H1 (cell line): ENCODE data around the gene KIF26B. TPM values are rescaled to one million over a fixed set of nuclear protein-coding genes. Genes with fewer than 3 reads are reported as not detected.

Experiments
- CTCF ChIA-PET: fragments of 300-600 bp; sonication (Branson Sonifier 250); formaldehyde crosslinking; loops from one replicate; lab custom pipeline; 2021; ENCODE audit not compliant: partially characterized antibody; lab: Charles Lee
- POLR2A ChIA-PET: fragments of 300-600 bp; sonication (Branson Sonifier 250); formaldehyde crosslinking; loops from one replicate; lab custom pipeline; 2021; ENCODE audit warnings: inconsistent platforms; ENCODE audit not compliant: partially characterized antibody; lab: Charles Lee
- DNase-seq, 2 experiments: peaks; one replicate each; pipeline versions ENCODE4 v3.0.0 to v3.0.0-alpha.2; 2010 to 2022; ENCODE audit warnings: low spot score in 2 of 2, low read depth in 1 of 2, mixed read lengths in 1 of 2
- FAIRE-seq: peaks from 2 replicates; lab custom pipeline; 2011; peaks lifted over from hg19 to GRCh38; lab: Jason Lieb, UNC
- H2AFZ ChIP-seq: 2 replicates; pipeline ENCODE4 v1.8.1; 2012; ENCODE audit warnings: low read length, inconsistent platforms
- H2AK5ac ChIP-seq: 2 replicates; pipeline ENCODE4 v1.6.1; 2013; ENCODE audit warnings: low read depth, low read length
- H2BK120ac ChIP-seq: replicated peaks from 2 replicates; pipeline ENCODE3; 2013; ENCODE audit warnings: low read depth, low read length, inconsistent platforms
- H2BK12ac ChIP-seq: 2 replicates; pipeline ENCODE4 v1.6.1; 2013; ENCODE audit warnings: low read depth, low read length
- H2BK15ac ChIP-seq: 2 replicates; pipeline ENCODE4 v1.6.1; 2013; ENCODE audit warnings: low read length
- H2BK20ac ChIP-seq: 2 replicates; pipeline ENCODE4 v1.6.1; 2013; ENCODE audit warnings: low read length
- H2BK5ac ChIP-seq: 2 replicates; pipeline ENCODE4 v1.6.1; 2013; ENCODE audit warnings: low read depth, low read length
- H3K14ac ChIP-seq: 2 replicates; pipeline ENCODE4 v1.6.1; 2013; ENCODE audit warnings: inconsistent platforms; ENCODE audit not compliant: insufficient read length
- H3K18ac ChIP-seq: 2 replicates; pipeline ENCODE4 v1.6.1; 2013; ENCODE audit warnings: low read length; ENCODE audit errors: extremely low read depth
- H3K23ac ChIP-seq: 2 replicates; pipeline ENCODE4 v1.6.1; 2013; ENCODE audit warnings: inconsistent platforms; ENCODE audit not compliant: insufficient read length
- H3K23me2 ChIP-seq: 2 replicates; pipeline ENCODE4 v1.6.1; 2013; ENCODE audit warnings: low read depth, low read length
- H3K27ac ChIP-seq: 2 replicates; pipeline ENCODE4 v1.6.1; 2011; ENCODE audit warnings: low read depth, low read length, inconsistent platforms
- H3K27me3 ChIP-seq, 4 experiments: replicated peaks in 1 of 4; 1 replicate in 1 of 4; 2 replicates in 3 of 4; pipeline versions ENCODE4 v1.6.1 to v1.8.1; 2011 to 2013; ENCODE audit warnings: low read length in 3 of 4, mild to moderate bottlenecking in 3 of 4, inconsistent platforms in 2 of 4, mixed read lengths in 2 of 4, moderate library complexity in 1 of 4; ENCODE audit not compliant: control insufficient read depth in 3 of 4, insufficient read depth in 3 of 4; ENCODE audit errors: extremely low read depth in 1 of 4
- H3K36me3 ChIP-seq, 4 experiments: 2 replicates each; pipeline versions ENCODE4 v1.6.1 to v1.8.1; 2011 to 2013; ENCODE audit warnings: mild to moderate bottlenecking in 4 of 4, low read length in 3 of 4, moderate library complexity in 2 of 4, control low read depth in 1 of 4, inconsistent platforms in 1 of 4; ENCODE audit not compliant: insufficient read depth in 4 of 4, control insufficient read depth in 2 of 4
- H3K4ac ChIP-seq: replicated peaks from 2 replicates; pipeline ENCODE3; 2013; ENCODE audit warnings: low read length, low read depth, mixed read lengths, inconsistent platforms; ENCODE audit not compliant: insufficient read length
- H3K4me1 ChIP-seq, 4 experiments: replicated peaks in 1 of 4; 1 replicate in 1 of 4; 2 replicates in 3 of 4; pipeline versions ENCODE4 v1.6.1 to v1.8.1; 2011 to 2013; ENCODE audit warnings: low read length in 3 of 4, inconsistent platforms in 2 of 4, mixed read lengths in 1 of 4; ENCODE audit not compliant: insufficient read depth in 4 of 4, control insufficient read depth in 3 of 4
- H3K4me2 ChIP-seq, 2 experiments: 2 replicates each; pipeline versions ENCODE4 v1.6.1 to v1.8.1; 2011 to 2013; ENCODE audit warnings: low read depth in 2 of 2, low read length in 2 of 2, control low read depth in 1 of 2, inconsistent platforms in 1 of 2, mild to moderate bottlenecking in 1 of 2; ENCODE audit not compliant: insufficient read depth in 1 of 2
- H3K4me3 ChIP-seq, 4 experiments: fragments of 200-600, 300-600 bp in 1 of 4; sonication (generic), shearing (Covaris generic), sonication (Bioruptor Twin) in 1 of 4; 2 replicates each; pipeline versions ENCODE4 v1.5.1 to v1.8.1; 2011 to 2016; ENCODE audit warnings: low read length in 4 of 4, low read depth in 3 of 4, control low read depth in 2 of 4, inconsistent platforms in 2 of 4, mild to moderate bottlenecking in 2 of 4, mixed read lengths in 1 of 4, moderate library complexity in 1 of 4; ENCODE audit not compliant: insufficient read depth in 2 of 4; ENCODE audit errors: extremely low read depth in 1 of 4
- H3K56ac ChIP-seq: replicated peaks from 2 replicates; pipeline ENCODE3; 2013; ENCODE audit warnings: low read depth, mild to moderate bottlenecking, mixed read lengths, low read length, inconsistent platforms; ENCODE audit not compliant: insufficient read length
- H3K79me1 ChIP-seq: 2 replicates; pipeline ENCODE4 v1.6.1; 2013; ENCODE audit warnings: low read depth, low read length, control low read depth
- H3K79me2 ChIP-seq, 2 experiments: 2 replicates each; pipeline versions ENCODE4 v1.6.1 to v1.8.1; 2012 to 2013; ENCODE audit warnings: low read length in 2 of 2, mild to moderate bottlenecking in 2 of 2, inconsistent platforms in 1 of 2; ENCODE audit not compliant: insufficient read depth in 2 of 2, control insufficient read depth in 1 of 2
- H3K9ac ChIP-seq, 4 experiments: replicated peaks in 1 of 4; 1 replicate in 1 of 4; 2 replicates in 3 of 4; pipeline versions ENCODE4 v1.6.1 to v1.8.1; 2011 to 2013; ENCODE audit warnings: low read depth in 3 of 4, low read length in 3 of 4, control low read depth in 2 of 4, mild to moderate bottlenecking in 2 of 4, moderate library complexity in 2 of 4, inconsistent platforms in 1 of 4; ENCODE audit errors: extremely low read depth in 1 of 4
- H3K9me3 ChIP-seq, 2 experiments: 2 replicates each; pipeline versions ENCODE4 v1.6.1 to v1.8.1; 2012 to 2013; ENCODE audit warnings: mild to moderate bottlenecking in 2 of 2, moderate library complexity in 2 of 2, control low read depth in 1 of 2, inconsistent platforms in 1 of 2, low read depth in 1 of 2, low read length in 1 of 2, mixed read lengths in 1 of 2; ENCODE audit not compliant: insufficient read depth in 2 of 2
- H4K20me1 ChIP-seq, 2 experiments: replicated peaks in 1 of 2; 2 replicates each; pipeline versions ENCODE3 to v1.8.1; 2011 to 2013; ENCODE audit warnings: inconsistent platforms in 2 of 2, low read length in 2 of 2, mild to moderate bottlenecking in 1 of 2; ENCODE audit not compliant: insufficient read depth in 2 of 2, control insufficient read depth in 1 of 2
- H4K5ac ChIP-seq: 2 replicates; pipeline ENCODE4 v1.6.1; 2013; ENCODE audit warnings: low read length, low read depth, mixed read lengths, inconsistent platforms; ENCODE audit not compliant: insufficient read length
- H4K8ac ChIP-seq: 2 replicates; pipeline ENCODE4 v1.8.0; 2013; ENCODE audit warnings: mild to moderate bottlenecking, moderate library complexity, low read length, inconsistent platforms; ENCODE audit not compliant: insufficient read depth; ENCODE audit errors: extremely low read depth
- H4K91ac ChIP-seq: replicated peaks from 2 replicates; pipeline ENCODE3; 2013; ENCODE audit warnings: low read length, mixed read lengths, inconsistent platforms; ENCODE audit not compliant: insufficient read length
- BACH1 ChIP-seq: IDR thresholded peaks from 2 replicates; pipeline ENCODE4 v1.6.1; 2012; ENCODE audit warnings: low read length, improper control_type of control experiment
- BCL11A ChIP-seq, 2 experiments: IDR thresholded peaks; one replicate each; pipeline ENCODE4 v1.6.1; 2011; ENCODE audit warnings: low read depth in 2 of 2, low read length in 2 of 2, mild to moderate bottlenecking in 2 of 2
- GABPA ChIP-seq: IDR thresholded peaks from 2 replicates; pipeline ENCODE4 v1.6.1; 2011; ENCODE audit warnings: mild to moderate bottlenecking, low read length, moderate library complexity, borderline replicate concordance; ENCODE audit not compliant: insufficient read depth
- PHF8 ChIP-seq: fragments of 200-600 bp; sonication (generic); conservative IDR thresholded peaks from 2 replicates; pipeline ENCODE4 v1.7.1; 2012; ENCODE audit warnings: low read depth, mild to moderate bottlenecking, inconsistent platforms, low read length, moderate library complexity
- POLR2A ChIP-seq, 2 experiments: IDR thresholded peaks; 1 replicate in 1 of 2; 2 replicates in 1 of 2; pipeline ENCODE4 v1.6.1; 2011; ENCODE audit warnings: low read depth in 2 of 2, low read length in 2 of 2, mild to moderate bottlenecking in 2 of 2; ENCODE audit errors: control extremely low read depth in 1 of 2
- RBBP5 ChIP-seq: IDR thresholded peaks from 2 replicates; pipeline ENCODE4 v1.7.1; 2012; ENCODE audit warnings: low read depth, mild to moderate bottlenecking, inconsistent platforms, low read length, moderate library complexity, borderline replicate concordance
- RNF2 ChIP-seq: fragments of 200-900, 300-1000 bp; sonication (generic); IDR thresholded peaks from 2 replicates; pipeline ENCODE4 v1.7.1; 2016; ENCODE audit warnings: borderline replicate concordance, low read depth, mild to moderate bottlenecking, antibody characterized with exemption, low read length; ENCODE audit not compliant: poor library complexity, severe bottlenecking; ENCODE audit errors: missing control alignments
- SAP30 ChIP-seq: fragments of 300-600 bp; sonication (generic); IDR thresholded peaks from 2 replicates; pipeline ENCODE4 v1.7.1; 2012; ENCODE audit warnings: low read length, moderate library complexity, mild to moderate bottlenecking, inconsistent platforms; ENCODE audit not compliant: insufficient read depth, insufficient replicate concordance
- SIN3A ChIP-seq, 2 experiments: IDR thresholded peaks in 1 of 2; conservative IDR thresholded peaks in 1 of 2; 2 replicates each; pipeline ENCODE4 v1.6.1; 2011 to 2012; ENCODE audit warnings: low read length in 2 of 2, improper control_type of control experiment in 1 of 2, low read depth in 1 of 2, mild to moderate bottlenecking in 1 of 2
- WGBS, 2 experiments: shearing (Covaris generic) in 1 of 2; methylation state at CpG; one replicate each; pipeline versions ENCODE4 v1.1.6 to v1.1.7; 2013 to 2015; ENCODE audit warnings: low lambda C conversion rate in 2 of 2, mixed read lengths in 2 of 2, inconsistent platforms in 1 of 2, low coverage in 1 of 2, missing lambda C conversion rate in 1 of 2; ENCODE audit not compliant: insufficient replicate concordance in 2 of 2, insufficient coverage in 1 of 2, insufficient read length in 1 of 2; ENCODE audit errors: extremely low coverage in 1 of 2, missing lambda C conversion rate in 1 of 2; 5-methylcytosine and 5-hydroxymethylcytosine counted together
- polyA plus RNA-seq, 7 experiments: library from polyadenylated mRNA; depleted of rRNA in 3 of 7; stranded (reverse) in 5 of 7; unstranded in 2 of 7; fragments of >200 nt in 5 of 7; fragments of 200-250 nt in 2 of 7; gene quantifications; 1 replicate in 5 of 7; 2 replicates in 1 of 7; 4 replicates in 1 of 7; pipeline versions ENCODE4 v1.2.1 to v1.2.3, GENCODE V29; 2011 to 2013; ENCODE audit warnings: missing spikeins in 2 of 7, mixed read lengths in 2 of 7
- total RNA-seq: library from RNA; stranded (reverse); fragmentation: NEBNext Ultra II Directional; extraction: Animal tissue kit (Norgen Biotek cat#: 25700); gene quantifications from 2 replicates; pipeline ENCODE4 v1.2.1, GENCODE V29; 2021

KIF26B gene
- total and polyA plus RNA-seq, 2 of the 8 experiments (the other 6 are each of a cell fraction or from before 2014, with no cell fraction given): 0.06 to 0.28 TPM

- Histone ChIP-seq H3K4me1 (peaks cover 0 to 2% (median 0%) of the 10 kb centered on the region in 4 experiments; a peak in 1 of 7 replicates), H3K14ac (no peak overlapping the region), H2AK5ac (0 out of 2 replicates have a peak overlapping the region, but pooled peaks have one; percentile 65), H2BK20ac (no peak overlapping the region), H3K23ac (no peak overlapping the region), H3K79me2 (no peaks in the 10 kb centered on the region), H3K4me2 (no peak overlapping the region), H2AFZ (0 out of 2 replicates have a peak overlapping the region, but pooled peaks have one; percentile 6), H3K9ac (no peak overlapping the region), H2BK5ac (no peak overlapping the region), H3K9me3 (no peaks in the 10 kb centered on the region), H3K36me3 (no peaks in the 10 kb centered on the region), H3K4ac (no peak overlapping the region), H4K5ac (no peak overlapping the region), H4K91ac (no peak overlapping the region), H3K27ac (no peak overlapping the region), H3K79me1 (no peaks in the 10 kb centered on the region), H3K18ac (no peak overlapping the region), H3K4me3 (no peak overlapping the region), H2BK12ac (0 out of 2 replicates have a peak overlapping the region, but pooled peaks have one; percentile 9), H4K20me1 (no peaks in the 10 kb centered on the region), H3K27me3 (no peaks in the 10 kb centered on the region), H2BK120ac (no peak overlapping the region), H3K23me2 (no peaks in the 10 kb centered on the region), H3K56ac (no peak overlapping the region), H2BK15ac (0 out of 2 replicates have a peak overlapping the region, but pooled peaks have one; percentile 67), H4K8ac (no peak overlapping the region; the same call in none of the 2 replicates)
- DNase-seq (no peak), FAIRE-seq (no peak)
- 87% methylated on average over 18 of the region's 18 CpGs; no CpG with 5 or more reads in 1 of the 2 experiments for WGBS, 2 experiments
- no peak for TF ChIP-seq SIN3A (conservative IDR thresholded peaks at IDR 0.05 in 1 of 2, IDR thresholded peaks at IDR 0.05 in 1 of 2; ENCODE audit: low read depth in 1 of 2, low read length in 2 of 2)
- TF ChIP-seq RNF2: no peak
- TF ChIP-seq POLR2A (IDR thresholded peaks at IDR 0.05; ENCODE audit: control extremely low read depth in 1 of 2, low read depth in 2 of 2, low read length in 2 of 2): no peak
- no peak for TF ChIP-seq SAP30
- no peak for TF ChIP-seq RBBP5
- TF ChIP-seq BCL11A (IDR thresholded peaks at IDR 0.05; ENCODE audit: low read depth in 2 of 2, low read length in 2 of 2): no peak
- no peak for TF ChIP-seq PHF8
- TF ChIP-seq BACH1: no peak
- TF ChIP-seq GABPA: no peak
- ChIA-PET POLR2A (interaction anchor here (1.2 kb wide), 1 partner anchor 87 kb away, joined by 3 read pairs; no protein-coding TSS in a partner anchor), CTCF (interaction anchor here (0.6 to 1.5 kb wide), 2 partner anchors 13 to 112 kb away, joined by 3 to 4 read pairs; no protein-coding TSS in a partner anchor)
Observed at GRCh38 chr1:245598524-245599305, 443.9 kb downstream of the KIF26B start.
